ENCODE measurements around the gene CD302.

DNA sequence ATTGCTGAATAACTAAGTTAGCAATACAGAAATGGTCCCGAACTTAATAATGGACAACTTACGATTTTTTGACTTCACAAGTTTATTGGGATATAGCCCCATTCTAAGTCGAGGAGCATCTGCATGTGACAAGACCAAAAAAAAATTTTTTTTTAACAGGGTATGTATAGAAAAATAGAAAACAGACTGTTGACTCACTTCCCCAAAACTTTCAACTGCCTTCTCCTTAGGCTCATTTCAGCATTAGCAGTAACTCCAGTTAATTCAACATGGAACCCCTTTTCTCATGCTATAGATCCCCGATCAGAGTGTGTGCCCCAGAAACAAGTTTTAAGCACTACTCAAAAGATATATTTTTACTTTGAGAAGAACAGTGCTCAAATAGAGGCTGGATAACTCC, 5.4 kb downstream of the CD302 start:
- TF ChIP-seq, protein P1, sequence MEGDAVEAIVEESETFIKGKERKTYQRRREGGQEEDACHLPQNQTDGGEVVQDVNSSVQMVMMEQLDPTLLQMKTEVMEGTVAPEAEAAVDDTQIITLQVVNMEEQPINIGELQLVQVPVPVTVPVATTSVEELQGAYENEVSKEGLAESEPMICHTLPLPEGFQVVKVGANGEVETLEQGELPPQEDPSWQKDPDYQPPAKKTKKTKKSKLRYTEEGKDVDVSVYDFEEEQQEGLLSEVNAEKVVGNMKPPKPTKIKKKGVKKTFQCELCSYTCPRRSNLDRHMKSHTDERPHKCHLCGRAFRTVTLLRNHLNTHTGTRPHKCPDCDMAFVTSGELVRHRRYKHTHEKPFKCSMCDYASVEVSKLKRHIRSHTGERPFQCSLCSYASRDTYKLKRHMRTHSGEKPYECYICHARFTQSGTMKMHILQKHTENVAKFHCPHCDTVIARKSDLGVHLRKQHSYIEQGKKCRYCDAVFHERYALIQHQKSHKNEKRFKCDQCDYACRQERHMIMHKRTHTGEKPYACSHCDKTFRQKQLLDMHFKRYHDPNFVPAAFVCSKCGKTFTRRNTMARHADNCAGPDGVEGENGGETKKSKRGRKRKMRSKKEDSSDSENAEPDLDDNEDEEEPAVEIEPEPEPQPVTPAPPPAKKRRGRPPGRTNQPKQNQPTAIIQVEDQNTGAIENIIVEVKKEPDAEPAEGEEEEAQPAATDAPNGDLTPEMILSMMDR (IDR thresholded peaks at IDR 0.05) = no peak
- no peak for TF ChIP-seq POLR2A (IDR thresholded peaks at IDR 0.05)
